Activated T-cell treated with anti-CD3 and anti-CD28 coated beads, Interleukin-2, amount 50 U/mL, for 48 hours (primary cell): ENCODE data around the gene MICAL3.

Experiments
- DNase-seq, 2 experiments: peaks; one replicate each; pipeline ENCODE4 v3.0.0-alpha.2; 2020

The MICAL3 gene

GRCh38 chr22:17966403-17966717, 58.0 kb downstream of the MICAL3 start:
- no peak for DNase-seq

- DNase-seq, result no peak
These were observed 58.6 kb downstream of the MICAL3 start for GRCh38 chr22:17965538-17966402.

- no peak for DNase-seq
These were observed 59.7 kb downstream of the MICAL3 start for GRCh38 chr22:17964643-17965042.

- DNase-seq, result no peak
These were observed 60.2 kb downstream of the MICAL3 start for GRCh38 chr22:17964156-17964555.

- DNase-seq, result no peak
These were observed 61.3 kb downstream of the MICAL3 start for GRCh38 chr22:17963015-17963414.

GRCh38 chr22:17962168-17962567, 62.2 kb downstream of the MICAL3 start:
- no peak for DNase-seq

- DNase-seq, result no peak
These were observed 63.0 kb downstream of the MICAL3 start for GRCh38 chr22:17961446-17961729.

- no peak for DNase-seq
These were observed 63.5 kb downstream of the MICAL3 start for GRCh38 chr22:17960695-17961445.

GRCh38 chr22:17960011-17960410, 64.3 kb downstream of the MICAL3 start:
- DNase-seq, result no peak

GRCh38 chr22:17958166-17958565, 66.2 kb downstream of the MICAL3 start:
- no peak for DNase-seq

- DNase-seq, result no peak
These were observed 66.7 kb downstream of the MICAL3 start for GRCh38 chr22:17957693-17958092.

GRCh38 chr22:17957204-17957603, 67.2 kb downstream of the MICAL3 start:
- DNase-seq, result no peak

- no peak for DNase-seq
These were observed 67.7 kb downstream of the MICAL3 start for GRCh38 chr22:17956630-17957029.

- DNase-seq, result no peak
These were observed 68.6 kb downstream of the MICAL3 start for GRCh38 chr22:17955590-17956379.

GRCh38 chr22:17954860-17955587, 69.3 kb downstream of the MICAL3 start:
- DNase-seq, result no peak

GRCh38 chr22:17954200-17954859, 70.0 kb downstream of the MICAL3 start:
- no peak for DNase-seq

GRCh38 chr22:17953147-17953546, 71.2 kb downstream of the MICAL3 start:
- no peak for DNase-seq

GRCh38 chr22:17952273-17952801, 72.0 kb downstream of the MICAL3 start:
- DNase-seq, result no peak

- no peak for DNase-seq
These were observed 73.0 kb downstream of the MICAL3 start for GRCh38 chr22:17951315-17951714.

GRCh38 chr22:17950651-17951214, 73.6 kb downstream of the MICAL3 start:
- no peak for DNase-seq

- DNase-seq, result no peak
These were observed 74.5 kb downstream of the MICAL3 start for GRCh38 chr22:17949642-17950473.
